H1 (cell line): Measurements from ENCODE around the gene LCE3C. TPM values are rescaled to one million over a fixed set of nuclear protein-coding genes. Genes with fewer than 3 reads are reported as not detected.

Source experiments
- CTCF ChIA-PET: fragments of 300-600 bp; sonication (Branson Sonifier 250); formaldehyde crosslinking; loops from one replicate; lab custom pipeline; 2021; ENCODE audit not compliant: partially characterized antibody; lab: Charles Lee
- POLR2A ChIA-PET: fragments of 300-600 bp; sonication (Branson Sonifier 250); formaldehyde crosslinking; loops from one replicate; lab custom pipeline; 2021; ENCODE audit warnings: inconsistent platforms; ENCODE audit not compliant: partially characterized antibody; lab: Charles Lee
- DNase-seq, 2 experiments: peaks; one replicate each; pipeline versions ENCODE4 v3.0.0 to v3.0.0-alpha.2; 2010 to 2022; ENCODE audit warnings: low spot score in 2 of 2, low read depth in 1 of 2, mixed read lengths in 1 of 2
- FAIRE-seq: peaks from 2 replicates; lab custom pipeline; 2011; peaks lifted over from hg19 to GRCh38; lab: Jason Lieb, UNC
- H2AFZ ChIP-seq: 2 replicates; pipeline ENCODE4 v1.8.1; 2012; ENCODE audit warnings: low read length, inconsistent platforms
- H2AK5ac ChIP-seq: 2 replicates; pipeline ENCODE4 v1.6.1; 2013; ENCODE audit warnings: low read depth, low read length
- H2BK120ac ChIP-seq: replicated peaks from 2 replicates; pipeline ENCODE3; 2013; ENCODE audit warnings: low read depth, low read length, inconsistent platforms
- H2BK12ac ChIP-seq: 2 replicates; pipeline ENCODE4 v1.6.1; 2013; ENCODE audit warnings: low read depth, low read length
- H2BK15ac ChIP-seq: 2 replicates; pipeline ENCODE4 v1.6.1; 2013; ENCODE audit warnings: low read length
- H2BK20ac ChIP-seq: 2 replicates; pipeline ENCODE4 v1.6.1; 2013; ENCODE audit warnings: low read length
- H2BK5ac ChIP-seq: 2 replicates; pipeline ENCODE4 v1.6.1; 2013; ENCODE audit warnings: low read depth, low read length
- H3K14ac ChIP-seq: 2 replicates; pipeline ENCODE4 v1.6.1; 2013; ENCODE audit warnings: inconsistent platforms; ENCODE audit not compliant: insufficient read length
- H3K18ac ChIP-seq: 2 replicates; pipeline ENCODE4 v1.6.1; 2013; ENCODE audit warnings: low read length; ENCODE audit errors: extremely low read depth
- H3K23ac ChIP-seq: 2 replicates; pipeline ENCODE4 v1.6.1; 2013; ENCODE audit warnings: inconsistent platforms; ENCODE audit not compliant: insufficient read length
- H3K23me2 ChIP-seq: 2 replicates; pipeline ENCODE4 v1.6.1; 2013; ENCODE audit warnings: low read depth, low read length
- H3K27ac ChIP-seq: 2 replicates; pipeline ENCODE4 v1.6.1; 2011; ENCODE audit warnings: low read depth, low read length, inconsistent platforms
- H3K27me3 ChIP-seq, 4 experiments: replicated peaks in 1 of 4; 1 replicate in 1 of 4; 2 replicates in 3 of 4; pipeline versions ENCODE4 v1.6.1 to v1.8.1; 2011 to 2013; ENCODE audit warnings: low read length in 3 of 4, mild to moderate bottlenecking in 3 of 4, inconsistent platforms in 2 of 4, mixed read lengths in 2 of 4, moderate library complexity in 1 of 4; ENCODE audit not compliant: control insufficient read depth in 3 of 4, insufficient read depth in 3 of 4; ENCODE audit errors: extremely low read depth in 1 of 4
- H3K36me3 ChIP-seq, 4 experiments: 2 replicates each; pipeline versions ENCODE4 v1.6.1 to v1.8.1; 2011 to 2013; ENCODE audit warnings: mild to moderate bottlenecking in 4 of 4, low read length in 3 of 4, moderate library complexity in 2 of 4, control low read depth in 1 of 4, inconsistent platforms in 1 of 4; ENCODE audit not compliant: insufficient read depth in 4 of 4, control insufficient read depth in 2 of 4
- H3K4ac ChIP-seq: replicated peaks from 2 replicates; pipeline ENCODE3; 2013; ENCODE audit warnings: low read length, low read depth, mixed read lengths, inconsistent platforms; ENCODE audit not compliant: insufficient read length
- H3K4me1 ChIP-seq, 4 experiments: replicated peaks in 1 of 4; 1 replicate in 1 of 4; 2 replicates in 3 of 4; pipeline versions ENCODE4 v1.6.1 to v1.8.1; 2011 to 2013; ENCODE audit warnings: low read length in 3 of 4, inconsistent platforms in 2 of 4, mixed read lengths in 1 of 4; ENCODE audit not compliant: insufficient read depth in 4 of 4, control insufficient read depth in 3 of 4
- H3K4me2 ChIP-seq, 2 experiments: 2 replicates each; pipeline versions ENCODE4 v1.6.1 to v1.8.1; 2011 to 2013; ENCODE audit warnings: low read depth in 2 of 2, low read length in 2 of 2, control low read depth in 1 of 2, inconsistent platforms in 1 of 2, mild to moderate bottlenecking in 1 of 2; ENCODE audit not compliant: insufficient read depth in 1 of 2
- H3K4me3 ChIP-seq, 4 experiments: fragments of 200-600, 300-600 bp in 1 of 4; sonication (generic), shearing (Covaris generic), sonication (Bioruptor Twin) in 1 of 4; 2 replicates each; pipeline versions ENCODE4 v1.5.1 to v1.8.1; 2011 to 2016; ENCODE audit warnings: low read length in 4 of 4, low read depth in 3 of 4, control low read depth in 2 of 4, inconsistent platforms in 2 of 4, mild to moderate bottlenecking in 2 of 4, mixed read lengths in 1 of 4, moderate library complexity in 1 of 4; ENCODE audit not compliant: insufficient read depth in 2 of 4; ENCODE audit errors: extremely low read depth in 1 of 4
- H3K56ac ChIP-seq: replicated peaks from 2 replicates; pipeline ENCODE3; 2013; ENCODE audit warnings: low read depth, mild to moderate bottlenecking, mixed read lengths, low read length, inconsistent platforms; ENCODE audit not compliant: insufficient read length
- H3K79me1 ChIP-seq: 2 replicates; pipeline ENCODE4 v1.6.1; 2013; ENCODE audit warnings: low read depth, low read length, control low read depth
- H3K79me2 ChIP-seq, 2 experiments: 2 replicates each; pipeline versions ENCODE4 v1.6.1 to v1.8.1; 2012 to 2013; ENCODE audit warnings: low read length in 2 of 2, mild to moderate bottlenecking in 2 of 2, inconsistent platforms in 1 of 2; ENCODE audit not compliant: insufficient read depth in 2 of 2, control insufficient read depth in 1 of 2
- H3K9ac ChIP-seq, 4 experiments: replicated peaks in 1 of 4; 1 replicate in 1 of 4; 2 replicates in 3 of 4; pipeline versions ENCODE4 v1.6.1 to v1.8.1; 2011 to 2013; ENCODE audit warnings: low read depth in 3 of 4, low read length in 3 of 4, control low read depth in 2 of 4, mild to moderate bottlenecking in 2 of 4, moderate library complexity in 2 of 4, inconsistent platforms in 1 of 4; ENCODE audit errors: extremely low read depth in 1 of 4
- H3K9me3 ChIP-seq, 2 experiments: 2 replicates each; pipeline versions ENCODE4 v1.6.1 to v1.8.1; 2012 to 2013; ENCODE audit warnings: mild to moderate bottlenecking in 2 of 2, moderate library complexity in 2 of 2, control low read depth in 1 of 2, inconsistent platforms in 1 of 2, low read depth in 1 of 2, low read length in 1 of 2, mixed read lengths in 1 of 2; ENCODE audit not compliant: insufficient read depth in 2 of 2
- H4K20me1 ChIP-seq, 2 experiments: replicated peaks in 1 of 2; 2 replicates each; pipeline versions ENCODE3 to v1.8.1; 2011 to 2013; ENCODE audit warnings: inconsistent platforms in 2 of 2, low read length in 2 of 2, mild to moderate bottlenecking in 1 of 2; ENCODE audit not compliant: insufficient read depth in 2 of 2, control insufficient read depth in 1 of 2
- H4K5ac ChIP-seq: 2 replicates; pipeline ENCODE4 v1.6.1; 2013; ENCODE audit warnings: low read length, low read depth, mixed read lengths, inconsistent platforms; ENCODE audit not compliant: insufficient read length
- H4K8ac ChIP-seq: 2 replicates; pipeline ENCODE4 v1.8.0; 2013; ENCODE audit warnings: mild to moderate bottlenecking, moderate library complexity, low read length, inconsistent platforms; ENCODE audit not compliant: insufficient read depth; ENCODE audit errors: extremely low read depth
- H4K91ac ChIP-seq: replicated peaks from 2 replicates; pipeline ENCODE3; 2013; ENCODE audit warnings: low read length, mixed read lengths, inconsistent platforms; ENCODE audit not compliant: insufficient read length
- CHD2 ChIP-seq: IDR thresholded peaks from 2 replicates; pipeline ENCODE4 v1.6.1; 2012; ENCODE audit warnings: low read length, improper control_type of control experiment
- MAX ChIP-seq: IDR thresholded peaks from 2 replicates; pipeline ENCODE4 v1.6.1; 2012; ENCODE audit warnings: inconsistent platforms
- POLR2AphosphoS5 ChIP-seq: IDR thresholded peaks from 2 replicates; pipeline ENCODE4 v1.6.1; 2011; ENCODE audit warnings: low read depth, low read length
- RFX5 ChIP-seq: IDR thresholded peaks from 2 replicates; pipeline ENCODE4 v1.6.1; 2011; ENCODE audit warnings: low read depth, low read length, improper control_type of control experiment, borderline replicate concordance
- SAP30 ChIP-seq: fragments of 300-600 bp; sonication (generic); IDR thresholded peaks from 2 replicates; pipeline ENCODE4 v1.7.1; 2012; ENCODE audit warnings: low read length, moderate library complexity, mild to moderate bottlenecking, inconsistent platforms; ENCODE audit not compliant: insufficient read depth, insufficient replicate concordance
- SIX5 ChIP-seq: IDR thresholded peaks from 2 replicates; pipeline ENCODE4 v1.6.1; 2011; ENCODE audit warnings: mild to moderate bottlenecking, low read depth, low read length
- WGBS, 2 experiments: shearing (Covaris generic) in 1 of 2; methylation state at CpG; one replicate each; pipeline versions ENCODE4 v1.1.6 to v1.1.7; 2013 to 2015; ENCODE audit warnings: low lambda C conversion rate in 2 of 2, mixed read lengths in 2 of 2, inconsistent platforms in 1 of 2, low coverage in 1 of 2, missing lambda C conversion rate in 1 of 2; ENCODE audit not compliant: insufficient replicate concordance in 2 of 2, insufficient coverage in 1 of 2, insufficient read length in 1 of 2; ENCODE audit errors: extremely low coverage in 1 of 2, missing lambda C conversion rate in 1 of 2; 5-methylcytosine and 5-hydroxymethylcytosine counted together
- polyA plus RNA-seq, 7 experiments: library from polyadenylated mRNA; depleted of rRNA in 3 of 7; stranded (reverse) in 5 of 7; unstranded in 2 of 7; fragments of >200 nt in 5 of 7; fragments of 200-250 nt in 2 of 7; gene quantifications; 1 replicate in 5 of 7; 2 replicates in 1 of 7; 4 replicates in 1 of 7; pipeline versions ENCODE4 v1.2.1 to v1.2.3, GENCODE V29; 2011 to 2013; ENCODE audit warnings: missing spikeins in 2 of 7, mixed read lengths in 2 of 7
- total RNA-seq: library from RNA; stranded (reverse); fragmentation: NEBNext Ultra II Directional; extraction: Animal tissue kit (Norgen Biotek cat#: 25700); gene quantifications from 2 replicates; pipeline ENCODE4 v1.2.1, GENCODE V29; 2021
- TF ChIP-seq, protein P1 (sequence below): IDR thresholded peaks from 2 replicates; pipeline ENCODE4 v1.6.1; 2011; ENCODE audit warnings: low read depth, mild to moderate bottlenecking, low read length; ENCODE audit not compliant: insufficient read depth
- TF ChIP-seq, protein P2 (sequence below): IDR thresholded peaks from 2 replicates; pipeline ENCODE4 v1.6.1; 2011; ENCODE audit warnings: low read length, improper control_type of control experiment

Gene LCE3C
- total and polyA plus RNA-seq, 2 of the 8 experiments (the other 6 are each of a cell fraction or from before 2014, with no cell fraction given) = not detected

GRCh38 chr1:152565535-152566215, 34.4 kb upstream of the LCE3C start:
- Histone ChIP-seq H3K9ac (no peak overlapping the region), H3K79me2 (no peaks in the 10 kb centered on the region), H2BK20ac (no peak overlapping the region), H2AFZ (no peak overlapping the region), H2BK120ac (no peak overlapping the region), H4K20me1 (no peaks in the 10 kb centered on the region), H3K4me3 (no peak overlapping the region), H3K79me1 (no peaks in the 10 kb centered on the region), H3K56ac (no peak overlapping the region), H3K18ac (no peak overlapping the region), H3K36me3 (no peaks in the 10 kb centered on the region), H4K5ac (no peak overlapping the region), H3K14ac (no peak overlapping the region), H4K8ac (no peak overlapping the region), H3K27me3 (no peaks in the 10 kb centered on the region), H2BK15ac (no peak overlapping the region), H4K91ac (no peak overlapping the region), H3K27ac (no peak overlapping the region), H2AK5ac (no peak overlapping the region), H3K9me3 (peaks cover 70 to 79% of the 10 kb centered on the region in 2 experiments), H3K4ac (no peak overlapping the region), H3K23me2 (no peaks in the 10 kb centered on the region; the same call in 1 of the 2 replicates), H3K23ac (no peak overlapping the region), H2BK5ac (no peak overlapping the region), H3K4me2 (no peak overlapping the region), H3K4me1 (no peaks in the 10 kb centered on the region), H2BK12ac (no peak overlapping the region)
- no peak for FAIRE-seq
- ChIA-PET CTCF (interaction anchor here (1.3 kb wide), 1 partner anchor 218 kb away, joined by 3 read pairs; no protein-coding TSS in a partner anchor), POLR2A (no interaction called here)
- 74% methylated on average over 14 of the region's 14 CpGs; no CpG with 5 or more reads in 1 of the 2 experiments for WGBS, 2 experiments
- TF ChIP-seq, protein P1, sequence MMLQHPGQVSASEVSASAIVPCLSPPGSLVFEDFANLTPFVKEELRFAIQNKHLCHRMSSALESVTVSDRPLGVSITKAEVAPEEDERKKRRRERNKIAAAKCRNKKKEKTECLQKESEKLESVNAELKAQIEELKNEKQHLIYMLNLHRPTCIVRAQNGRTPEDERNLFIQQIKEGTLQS = no peak
- TF ChIP-seq MAX (no peak), CHD2 (no peak), POLR2AphosphoS5 (no peak), SAP30 (no peak), RFX5 (no peak), SIX5 (no peak)
- TF ChIP-seq, protein P2, sequence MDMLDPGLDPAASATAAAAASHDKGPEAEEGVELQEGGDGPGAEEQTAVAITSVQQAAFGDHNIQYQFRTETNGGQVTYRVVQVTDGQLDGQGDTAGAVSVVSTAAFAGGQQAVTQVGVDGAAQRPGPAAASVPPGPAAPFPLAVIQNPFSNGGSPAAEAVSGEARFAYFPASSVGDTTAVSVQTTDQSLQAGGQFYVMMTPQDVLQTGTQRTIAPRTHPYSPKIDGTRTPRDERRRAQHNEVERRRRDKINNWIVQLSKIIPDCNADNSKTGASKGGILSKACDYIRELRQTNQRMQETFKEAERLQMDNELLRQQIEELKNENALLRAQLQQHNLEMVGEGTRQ = no peak
- no peak for DNase-seq
